ENCODE data around the gene ARHGAP42.
"Not testable (repeated sequence)": the region's sequence is repeated elsewhere in the genome, so short reads cannot be mapped to it uniquely, and the experiment has no call there.

The ARHGAP42 gene

DNA sequence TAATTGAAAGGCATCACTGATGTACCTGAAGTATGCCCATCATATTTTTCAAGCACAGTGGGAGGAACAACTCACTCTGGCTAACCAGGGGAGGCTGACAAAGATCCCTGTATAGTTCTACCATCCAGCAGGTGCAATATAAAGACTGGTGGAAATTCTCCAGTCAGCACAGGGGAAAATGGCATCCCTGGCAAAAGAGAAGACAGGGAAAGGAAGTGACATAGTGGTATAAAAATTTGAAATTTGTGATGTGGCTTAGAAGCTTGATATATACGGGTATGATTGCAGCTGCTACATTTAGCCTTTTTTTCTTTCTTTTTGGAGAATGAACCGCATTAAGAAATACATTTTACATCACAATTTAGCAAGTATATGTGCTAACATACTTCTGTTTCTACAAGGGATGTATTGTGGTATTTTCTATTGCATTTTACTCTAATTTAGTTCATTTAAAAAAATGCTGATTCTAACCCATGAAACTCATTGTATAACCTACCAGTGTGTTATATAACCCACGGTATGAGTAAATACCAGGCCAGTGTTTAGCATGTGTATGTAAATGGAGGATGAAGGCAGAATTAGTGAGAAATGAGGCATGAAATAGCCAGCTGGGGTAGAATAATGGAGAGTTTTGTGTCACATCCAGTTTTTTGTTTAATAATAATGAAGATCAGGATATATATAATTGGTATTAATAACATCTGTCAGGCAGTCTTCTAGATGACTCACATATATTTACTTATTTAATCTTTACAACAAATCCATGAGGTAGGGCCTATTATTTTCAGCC, 186.1 kb downstream of the ARHGAP42 start:
- DNase-seq (ENCODE audit: low read depth) = no peak

DNA sequence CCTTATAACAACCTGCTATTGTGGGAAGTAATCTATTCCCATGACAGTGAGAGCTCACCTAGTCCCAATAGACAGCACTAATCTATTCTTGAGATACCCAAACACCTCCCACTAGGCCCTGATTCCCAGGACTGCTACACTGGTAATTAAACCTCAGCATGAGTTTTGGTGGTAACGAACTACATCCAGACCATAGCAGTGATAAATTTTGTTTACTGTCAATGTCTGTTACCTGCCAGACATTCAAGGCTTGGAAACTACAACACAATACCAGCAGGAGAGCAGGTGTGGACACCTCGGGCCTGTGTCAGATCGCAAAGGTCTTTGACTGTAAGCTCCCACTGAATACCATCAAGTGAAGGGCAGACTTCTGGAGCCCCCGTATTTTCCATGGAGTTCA, 187.1 kb downstream of the ARHGAP42 start:
- DNase-seq (ENCODE audit: low read depth) = no peak

DNA sequence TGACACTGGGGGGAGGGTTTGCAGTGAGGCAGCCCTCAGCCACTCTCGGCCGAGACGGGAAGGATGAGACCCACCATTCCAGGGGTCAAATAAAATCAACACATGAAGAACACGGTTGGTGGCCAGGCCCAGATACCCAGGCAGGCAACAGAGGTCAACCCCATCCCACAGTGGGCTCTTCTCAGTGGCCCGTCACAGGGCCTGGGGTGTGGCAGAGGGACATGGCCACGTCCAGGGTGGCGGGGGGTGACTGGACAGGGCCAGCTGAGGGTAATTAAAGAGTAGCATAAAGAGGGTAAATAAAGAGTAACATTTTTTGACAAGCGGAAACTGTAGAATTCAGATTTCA, 188.4 kb downstream of the ARHGAP42 start:
- DNase-seq (ENCODE audit: low read depth) = no peak

DNA sequence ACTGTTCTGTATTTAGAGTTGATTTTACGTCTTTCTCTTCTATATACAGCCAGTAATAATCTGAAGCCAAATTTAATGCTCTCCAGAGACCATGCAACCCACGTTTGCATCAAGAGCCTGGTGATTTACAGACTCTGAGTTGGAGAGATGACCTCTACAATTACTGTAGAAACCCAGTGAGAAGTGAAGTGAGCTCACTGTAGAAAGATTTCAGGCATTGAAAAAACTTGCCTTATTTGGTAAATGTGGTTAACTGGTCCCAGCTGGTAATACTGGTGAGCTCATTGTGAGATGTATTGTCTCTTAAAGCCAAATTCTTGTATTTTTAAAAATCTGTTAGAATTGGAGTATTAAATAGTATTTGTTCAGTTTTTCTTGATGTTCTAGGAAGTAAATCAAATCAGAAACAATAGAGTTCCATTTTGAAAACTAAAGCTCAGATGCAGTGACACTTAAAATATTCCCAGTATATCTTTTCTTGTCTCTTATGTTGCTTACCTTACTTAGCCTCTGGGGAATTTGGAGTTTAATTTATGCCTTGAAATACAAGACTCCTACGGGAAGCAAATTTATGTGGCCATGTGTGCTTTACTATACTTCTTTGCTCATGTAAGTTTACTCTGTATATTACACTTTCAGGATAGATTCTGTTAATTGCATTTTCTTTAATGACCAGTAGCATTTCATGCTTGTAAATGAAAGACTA, 189.9 kb downstream of the ARHGAP42 start:
- no peak for DNase-seq (ENCODE audit: low read depth)

DNA sequence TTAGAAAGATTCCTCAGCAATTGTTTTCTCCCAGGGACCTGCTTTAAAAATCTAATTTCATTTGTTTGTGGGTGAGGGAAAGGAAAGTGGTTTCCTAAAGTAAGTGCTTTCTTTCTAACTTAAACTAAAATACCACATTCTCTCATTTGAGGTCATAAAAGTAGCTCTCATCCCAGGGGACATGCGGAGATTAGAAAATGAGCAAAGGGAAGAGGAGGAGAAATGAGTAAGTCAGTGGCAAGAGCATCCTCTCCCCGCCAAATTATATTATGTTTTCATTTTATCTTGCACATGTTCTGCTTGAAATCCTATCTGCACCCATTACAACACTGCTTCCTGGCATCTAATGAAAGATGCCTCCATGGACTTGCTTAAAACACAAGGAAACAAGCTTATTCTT, 191.4 kb downstream of the ARHGAP42 start:
- no peak for DNase-seq (ENCODE audit: low read depth)

DNA sequence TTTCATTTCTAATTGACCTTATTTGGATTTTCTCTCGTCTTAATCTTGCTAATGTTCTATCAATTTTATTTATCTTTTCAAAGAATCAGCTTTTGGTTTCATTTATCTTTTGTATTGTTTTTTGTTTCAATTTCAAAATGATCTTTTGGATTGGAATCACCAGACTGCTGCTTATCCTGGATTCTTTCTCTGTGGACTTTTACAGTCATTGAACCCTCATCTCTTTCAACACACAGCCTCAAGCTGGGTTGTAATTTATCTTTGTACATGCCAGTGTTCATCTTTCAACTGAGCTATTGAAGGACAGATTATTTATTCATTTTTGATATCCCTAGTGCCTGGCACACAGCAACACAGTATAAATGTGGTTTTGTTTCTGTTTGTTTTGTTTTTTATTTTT, 195.9 kb downstream of the ARHGAP42 start:
- no peak for DNase-seq (ENCODE audit: low read depth)

DNA sequence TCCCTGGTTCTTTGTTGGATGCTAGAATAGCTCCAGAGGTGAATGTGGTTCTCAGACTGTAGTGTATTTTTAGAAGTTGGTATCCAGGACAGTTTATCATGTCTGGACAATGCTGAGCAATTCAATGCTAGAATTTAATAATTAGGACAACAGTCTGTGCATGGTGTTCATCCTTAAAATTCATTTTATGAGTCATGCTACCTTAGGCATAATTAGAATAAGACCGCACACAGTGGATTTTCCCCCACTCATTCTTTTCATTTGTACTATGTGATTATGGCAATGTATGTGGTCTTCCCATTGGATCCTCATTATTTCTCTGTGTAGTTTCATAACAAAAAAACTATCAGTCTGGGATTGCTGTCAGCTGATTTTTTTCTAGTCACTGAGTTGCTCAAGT, 196.7 kb downstream of the ARHGAP42 start:
- DNase-seq (ENCODE audit: low read depth) = no peak

DNA sequence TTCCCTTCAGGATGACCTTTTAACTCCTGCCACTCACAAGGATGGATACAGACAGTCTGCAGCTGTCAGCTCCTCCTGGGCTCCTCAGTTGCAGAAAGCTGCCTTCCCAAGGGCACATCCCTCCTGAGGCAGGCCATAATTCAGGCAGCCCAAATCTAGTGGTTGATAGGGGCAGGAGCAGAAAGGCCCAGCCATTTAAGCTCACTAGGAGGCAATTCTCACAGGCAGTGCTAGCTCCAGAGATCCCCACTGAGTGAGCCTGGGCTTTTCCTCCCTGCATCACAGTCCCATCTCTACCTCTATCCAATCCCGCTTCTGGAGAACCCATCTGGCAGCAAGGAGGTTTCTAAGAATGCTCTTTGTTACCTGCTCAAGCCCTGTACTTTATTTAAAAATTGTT, 200.6 kb downstream of the ARHGAP42 start:
- DNase-seq (ENCODE audit: low read depth) = no peak

DNA sequence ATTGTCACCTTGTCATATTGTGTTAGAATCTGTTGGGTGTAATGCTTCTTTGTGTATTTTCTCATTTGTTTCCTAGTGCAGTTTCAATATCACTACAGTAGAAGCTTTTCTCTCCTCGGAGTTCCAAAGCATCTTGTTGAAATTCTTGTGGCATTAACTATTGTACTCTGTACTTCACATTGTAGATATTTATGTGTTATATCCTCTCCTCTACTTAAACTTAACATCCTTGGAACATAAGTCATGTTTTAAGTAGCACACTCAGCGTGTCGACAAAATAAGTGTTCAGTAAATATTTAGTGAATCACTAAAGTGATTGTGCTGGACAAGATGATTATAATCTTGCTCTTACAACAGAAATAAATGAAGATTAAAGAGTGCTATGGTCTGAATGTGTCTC, 201.7 kb downstream of the ARHGAP42 start:
- DNase-seq (ENCODE audit: low read depth) = no peak

DNA sequence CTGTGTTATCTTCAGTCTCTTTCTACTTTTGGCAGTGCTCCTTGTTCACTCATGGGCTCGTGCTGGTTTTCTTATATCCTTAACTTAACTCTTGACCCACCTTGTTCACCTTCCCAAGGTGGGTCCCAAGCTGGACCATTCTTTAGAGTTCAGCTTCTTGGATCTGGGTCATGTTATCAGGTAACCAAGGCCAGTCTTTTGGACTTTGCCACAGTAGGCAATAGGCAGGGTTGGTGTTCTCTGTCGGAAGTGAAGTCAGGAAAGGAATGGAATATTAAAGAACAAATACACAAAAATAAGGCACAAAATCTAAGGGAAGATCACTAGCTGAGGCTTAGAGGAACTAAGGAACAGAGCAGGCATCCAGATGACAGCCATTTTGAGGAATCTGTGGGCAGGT, 202.7 kb downstream of the ARHGAP42 start:
- no peak for DNase-seq (ENCODE audit: low read depth)

DNA sequence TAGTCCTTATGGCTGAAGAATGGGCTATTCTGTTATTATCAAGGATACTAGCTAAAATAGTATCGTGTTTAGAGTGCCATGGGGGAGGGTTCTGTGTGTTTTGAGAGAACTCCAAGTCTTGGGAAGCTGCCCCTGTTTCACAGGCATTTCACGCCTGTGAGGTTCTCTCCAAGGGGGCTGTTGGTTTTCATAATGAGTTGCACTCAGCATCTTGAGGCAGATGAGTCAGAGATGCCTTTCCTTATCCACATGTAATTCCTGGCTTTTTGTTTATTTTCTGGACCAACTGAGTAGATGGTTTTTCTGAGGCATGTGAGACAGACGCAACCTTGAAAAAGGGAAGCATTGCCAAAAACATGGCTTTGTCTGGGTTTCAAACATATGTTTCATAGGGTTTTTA, 203.7 kb downstream of the ARHGAP42 start:
- no peak for DNase-seq (ENCODE audit: low read depth)

DNA sequence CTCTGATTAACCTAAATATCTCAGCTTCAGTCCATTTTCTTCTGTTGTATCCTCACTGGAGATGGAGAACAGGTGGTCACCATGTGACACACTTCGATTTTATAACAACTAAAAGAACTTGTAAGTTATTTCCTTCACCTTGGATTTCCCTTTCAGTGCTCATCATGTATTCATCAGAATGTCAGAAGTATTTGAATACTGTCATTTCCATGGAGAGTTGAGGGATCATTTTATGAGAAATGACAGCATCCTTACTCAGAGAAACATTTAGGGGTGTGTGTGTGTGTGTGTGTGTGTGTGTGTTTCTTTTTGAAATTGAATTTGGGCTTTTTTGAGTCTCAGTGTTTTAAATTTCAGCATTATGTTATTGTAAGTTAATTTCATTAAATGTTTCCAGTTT, 205.8 kb downstream of the ARHGAP42 start:
- DNase-seq (ENCODE audit: low read depth) = no peak

DNA sequence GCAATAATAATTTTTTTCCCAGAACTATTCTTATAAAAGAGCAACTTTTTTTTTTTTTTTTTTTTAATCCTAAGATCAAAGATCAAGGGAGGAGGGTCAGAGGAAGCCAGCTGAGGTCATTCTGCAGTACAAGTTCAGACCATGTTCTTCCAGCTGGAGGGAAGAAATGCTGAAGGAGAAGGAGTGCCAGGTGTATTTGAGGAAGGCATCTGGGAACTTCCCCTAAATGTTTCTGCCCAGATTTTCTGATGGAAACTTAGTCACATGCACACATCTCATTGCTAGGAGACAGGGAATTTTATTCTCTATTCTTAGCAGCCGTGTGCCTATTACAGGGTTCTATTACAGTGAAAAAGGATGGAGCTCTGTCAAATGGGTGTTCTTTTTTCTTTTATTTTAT, 208.4 kb downstream of the ARHGAP42 start:
- no peak for DNase-seq (ENCODE audit: low read depth)

DNA sequence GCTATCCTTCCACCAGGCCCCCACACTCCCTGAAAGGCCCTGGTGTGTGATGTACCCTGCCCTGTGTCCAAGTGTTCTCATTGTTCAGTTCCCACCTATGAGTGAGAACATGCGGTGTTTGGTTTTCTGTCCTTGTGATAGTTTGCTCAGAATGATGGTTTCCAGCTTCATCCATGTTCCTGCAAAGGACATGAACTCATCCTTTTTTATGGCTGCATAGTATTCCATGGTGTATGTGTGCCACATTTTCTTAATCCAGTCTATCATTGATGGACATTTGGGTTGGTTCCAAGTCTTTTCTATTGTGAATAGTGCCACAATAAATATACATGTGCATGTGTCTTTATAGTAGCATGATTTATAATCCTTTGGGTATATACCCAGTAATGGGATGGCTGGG, 208.9 kb downstream of the ARHGAP42 start:
- not testable (repeated sequence) for DNase-seq (ENCODE audit: low read depth)

DNA sequence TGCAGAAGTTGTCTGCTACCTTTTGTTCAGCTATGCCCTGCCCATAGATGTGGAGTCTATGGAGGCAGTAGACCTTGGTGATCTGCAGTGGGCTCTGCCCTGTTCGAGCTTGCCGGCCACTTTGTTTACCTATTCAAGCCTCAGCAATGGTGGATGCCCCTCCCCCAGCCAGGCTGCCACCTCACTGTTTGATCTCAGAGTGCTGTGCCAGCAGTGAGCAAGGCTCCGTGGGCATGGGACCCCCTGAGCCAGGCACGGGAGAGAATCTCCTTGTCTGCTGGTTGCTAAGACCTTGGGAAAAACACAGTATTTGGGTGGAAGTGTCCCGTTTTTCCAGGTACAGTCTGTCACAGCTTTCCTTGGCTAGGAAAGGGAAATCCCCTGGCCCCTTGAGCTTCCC, 214.4 kb downstream of the ARHGAP42 start:
- not testable (repeated sequence) for DNase-seq (ENCODE audit: low read depth)

DNA sequence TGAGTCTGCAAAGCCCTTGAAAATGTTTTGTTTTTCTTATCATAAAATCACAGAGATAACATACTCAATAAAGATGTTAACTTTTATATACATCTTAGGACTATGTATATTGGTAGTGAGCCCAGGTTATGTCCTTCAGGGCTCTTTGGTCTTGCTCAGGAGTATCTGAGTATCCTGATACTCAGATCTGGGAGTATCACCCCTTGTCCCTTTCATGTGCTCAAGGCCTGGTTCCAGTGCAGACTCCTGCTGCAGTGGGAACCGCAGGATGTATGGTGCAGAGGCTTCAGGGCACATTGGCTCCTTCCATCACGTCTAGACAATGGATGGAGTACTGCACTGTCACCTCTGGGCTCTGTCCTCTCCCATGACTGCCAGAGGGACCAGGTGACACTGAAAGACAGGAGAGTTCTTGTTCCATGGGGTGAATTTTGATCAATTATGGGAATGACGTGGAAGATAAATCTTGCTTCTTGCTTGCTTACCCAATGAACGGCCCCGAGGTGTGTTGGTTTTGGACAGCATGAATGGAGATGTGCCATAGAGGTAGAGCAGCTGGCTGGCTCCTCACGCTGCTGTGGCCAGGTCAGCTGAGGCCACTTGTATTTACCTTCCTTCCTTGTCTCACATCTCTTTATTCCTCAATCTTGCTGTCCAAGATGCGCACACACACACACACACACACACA, 215.5 kb downstream of the ARHGAP42 start:
- DNase-seq (ENCODE audit: low read depth) = no peak

DNA sequence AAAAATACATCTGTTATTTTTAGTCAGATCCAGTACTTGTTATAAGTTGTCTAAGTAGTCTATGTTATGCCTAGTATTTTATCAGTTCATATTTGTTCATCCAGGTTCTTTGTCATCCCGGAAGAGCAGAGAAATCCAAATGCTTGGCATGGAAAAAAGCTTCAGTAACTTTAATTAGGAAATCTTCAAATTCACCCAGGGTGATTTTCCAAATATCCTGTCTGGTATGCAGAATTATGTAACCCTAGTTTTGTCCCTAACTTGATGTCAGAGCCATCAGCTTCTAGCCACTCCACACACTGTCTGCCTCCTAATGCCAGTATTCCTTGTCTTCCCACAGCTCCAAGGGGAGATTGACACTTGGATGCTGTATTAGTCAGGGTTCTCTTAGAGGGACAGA, 216.2 kb downstream of the ARHGAP42 start:
- DNase-seq (ENCODE audit: low read depth) = no peak

DNA sequence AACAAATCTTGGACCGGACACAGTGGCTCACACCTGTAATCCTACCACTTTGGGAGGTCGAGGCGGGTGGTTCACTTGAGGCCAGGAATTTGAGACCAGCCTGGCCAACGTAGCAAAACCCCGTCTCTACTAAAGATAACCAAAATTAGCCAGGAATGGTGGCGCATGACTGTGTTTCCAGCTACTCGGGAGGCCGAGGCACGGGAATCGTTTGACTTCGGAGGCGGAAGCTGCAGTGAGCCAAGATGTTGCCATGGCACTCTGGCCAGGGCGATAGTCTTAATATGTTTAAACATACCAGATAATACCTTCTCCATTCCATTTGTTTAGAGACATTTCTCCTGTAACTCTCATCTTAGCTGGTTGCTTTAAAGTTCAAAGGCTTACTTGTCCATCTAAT, 218.6 kb downstream of the ARHGAP42 start:
- DNase-seq (ENCODE audit: low read depth) = no peak

DNA sequence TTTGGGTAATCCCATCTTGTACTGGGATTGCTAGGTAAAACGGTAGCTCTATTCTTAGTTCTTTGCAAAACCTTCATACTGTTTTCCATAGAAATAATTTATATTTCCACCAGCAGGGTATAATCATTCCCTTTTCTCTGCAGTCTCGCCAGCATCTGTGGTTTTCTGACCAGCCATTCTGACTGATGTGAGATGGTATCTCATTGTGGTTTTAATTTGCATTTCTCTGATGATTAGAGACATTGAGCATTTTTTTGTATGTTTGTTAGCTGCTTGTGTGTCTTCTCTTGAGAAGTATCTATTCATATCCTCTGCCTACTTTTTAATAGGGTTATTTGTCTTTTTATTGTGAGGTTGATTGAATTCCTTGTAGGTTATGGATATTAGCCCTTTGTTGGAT, 221.7 kb downstream of the ARHGAP42 start:
- no peak for DNase-seq (ENCODE audit: low read depth)

DNA sequence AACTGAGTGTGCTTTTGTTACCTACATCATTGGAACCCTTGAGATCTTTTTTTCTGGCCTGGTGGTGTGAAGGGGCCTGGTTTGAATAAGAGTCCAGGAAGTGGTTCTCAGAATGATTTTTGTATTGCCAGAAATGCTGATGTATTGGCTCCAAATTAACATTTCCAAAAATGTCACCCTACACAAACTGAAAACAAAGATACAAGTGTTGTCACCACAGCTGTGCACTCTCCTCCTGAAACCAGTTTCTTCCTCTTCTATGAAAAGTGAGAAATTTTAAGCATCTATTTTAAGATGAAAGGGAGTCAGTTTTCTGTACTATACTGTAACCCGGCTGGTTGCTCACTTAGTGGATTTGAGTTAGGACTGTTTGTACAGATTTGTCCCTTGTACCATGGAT, 223.7 kb downstream of the ARHGAP42 start:
- no peak for DNase-seq (ENCODE audit: low read depth)

DNA sequence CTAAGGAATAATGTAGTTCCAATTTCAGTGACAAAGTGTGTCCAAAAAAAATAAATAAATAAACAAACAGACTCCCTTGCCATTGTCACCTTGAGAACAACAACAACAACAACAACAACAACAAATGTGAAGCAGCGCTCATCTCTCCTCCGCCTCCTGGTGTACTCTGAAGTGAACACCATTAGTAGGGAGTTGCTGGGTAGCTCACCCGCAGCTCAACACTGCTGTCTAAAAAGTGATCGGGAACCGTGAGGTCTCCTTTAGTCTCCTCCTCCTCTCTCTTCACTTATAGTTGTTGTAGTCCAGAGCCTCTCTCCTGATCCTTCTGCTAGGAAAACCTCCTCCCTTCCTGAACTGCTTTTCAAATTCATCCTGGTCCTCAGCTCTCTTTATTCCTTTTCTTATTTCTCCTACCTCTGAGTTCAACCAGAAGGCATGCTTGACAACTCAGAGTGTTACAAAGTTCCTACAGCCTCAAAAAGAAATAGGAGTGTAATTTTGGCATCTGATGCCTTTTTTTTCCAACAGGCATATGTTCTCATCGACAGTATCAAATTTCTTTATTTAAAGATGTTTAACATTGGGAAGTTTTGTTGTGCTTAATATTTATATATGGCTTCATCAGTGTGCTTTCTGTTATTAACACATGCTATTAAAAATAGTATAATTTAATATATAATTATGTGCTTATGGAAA, 227.5 kb downstream of the ARHGAP42 start:
- DNase-seq (ENCODE audit: low read depth) = no peak

Data from T follicular helper cell (primary cell).